Hindlimb muscle (tissue), 1 donor: ENCODE measurements around the gene PNPLA7. TPM values are rescaled to one million over a fixed set of nuclear protein-coding genes. Genes with fewer than 3 reads are reported as not detected.
"Not testable (repeated sequence)": the region's sequence is repeated elsewhere in the genome, so short reads cannot be mapped to it uniquely, and the experiment has no call there.

ENCODE experiments used
- DNase-seq: peaks from one replicate; pipeline ENCODE4 v3.0.0-alpha.2; 2013
- polyA plus RNA-seq: library from polyadenylated mRNA; unstranded; fragments of 120-200 nt; gene quantifications from one replicate; pipeline ENCODE4 v1.2.1, GENCODE V29; 2013; ENCODE audit not compliant: insufficient read length

The PNPLA7 gene
- polyA plus RNA-seq, 1 donor, result 4.5 TPM

- no peak for DNase-seq
Measured at GRCh38 chr9:137460363-137461315, 89.6 kb downstream of the PNPLA7 start.

- no peak for DNase-seq
Measured at GRCh38 chr9:137459601-137460362, 90.4 kb downstream of the PNPLA7 start.

- DNase-seq, result peak; percentile 92
Measured at GRCh38 chr9:137459152-137459600, 91.0 kb downstream of the PNPLA7 start, which contains the start of gene NSMF. NSMF (minus strand) TSS chr9:137459334; CDS start chr9:137459102, 232 bp downstream.

GRCh38 chr9:137458194-137459151 lies 91.7 kb downstream of the PNPLA7 start:
- DNase-seq, result no peak

GRCh38 chr9:137457406-137458193 lies 92.6 kb downstream of the PNPLA7 start:
- DNase-seq, result no peak

GRCh38 chr9:137456864-137457405 lies 93.3 kb downstream of the PNPLA7 start:
- DNase-seq, result no peak

GRCh38 chr9:137456061-137456863 lies 93.9 kb downstream of the PNPLA7 start:
- DNase-seq, result no peak

GRCh38 chr9:137455359-137455991 lies 94.7 kb downstream of the PNPLA7 start:
- DNase-seq, result no peak

GRCh38 chr9:137454597-137455358 lies 95.4 kb downstream of the PNPLA7 start:
- DNase-seq, result no peak

- no peak for DNase-seq
Measured at GRCh38 chr9:137454145-137454596, 96.0 kb downstream of the PNPLA7 start.

GRCh38 chr9:137453643-137454081 lies 96.5 kb downstream of the PNPLA7 start:
- DNase-seq, result no peak

- no peak for DNase-seq
Measured at GRCh38 chr9:137452761-137453642, 97.2 kb downstream of the PNPLA7 start.

GRCh38 chr9:137452006-137452760 lies 98.0 kb downstream of the PNPLA7 start:
- DNase-seq, result no peak

GRCh38 chr9:137451264-137452005 lies 98.8 kb downstream of the PNPLA7 start:
- not testable (repeated sequence) for DNase-seq

GRCh38 chr9:137450539-137451222 lies 99.5 kb downstream of the PNPLA7 start:
- DNase-seq, result not testable (repeated sequence)
